HCT116 (cell line): ENCODE results near the gene MAGI3.

Experiments
- EZH2 ChIP-seq: fragments of 200-600 bp; sonication (generic); IDR thresholded peaks from 2 replicates; pipeline ENCODE4 v1.6.1; 2017; ENCODE audit warnings: antibody characterized with exemption, mixed run types
- TCF7L2 ChIP-seq: IDR thresholded peaks from 2 replicates; pipeline ENCODE4 v1.7.0; 2011; ENCODE audit warnings: borderline replicate concordance, inconsistent platforms; ENCODE audit not compliant: insufficient read depth, insufficient read length; ENCODE audit errors: extremely low read depth
- TF ChIP-seq, protein P1 (sequence below), 3 experiments: fragments of 200-600 bp in 1 of 3; sonication (generic) in 1 of 3; IDR thresholded peaks in 2 of 3; conservative IDR thresholded peaks in 1 of 3; 2 replicates each; pipeline ENCODE4 v1.5.1; 2012 to 2017; ENCODE audit warnings: low read depth in 2 of 3, low read length in 2 of 3, antibody characterized with exemption in 1 of 3, borderline replicate concordance in 1 of 3, control low read depth in 1 of 3, mild to moderate bottlenecking in 1 of 3, mixed read lengths in 1 of 3, mixed run types in 1 of 3, moderate library complexity in 1 of 3; ENCODE audit not compliant: insufficient read depth in 1 of 3
- TF ChIP-seq, protein P2 (sequence below): IDR thresholded peaks from 2 replicates; pipeline ENCODE4 v1.6.1; 2012; ENCODE audit warnings: low read depth

DNA sequence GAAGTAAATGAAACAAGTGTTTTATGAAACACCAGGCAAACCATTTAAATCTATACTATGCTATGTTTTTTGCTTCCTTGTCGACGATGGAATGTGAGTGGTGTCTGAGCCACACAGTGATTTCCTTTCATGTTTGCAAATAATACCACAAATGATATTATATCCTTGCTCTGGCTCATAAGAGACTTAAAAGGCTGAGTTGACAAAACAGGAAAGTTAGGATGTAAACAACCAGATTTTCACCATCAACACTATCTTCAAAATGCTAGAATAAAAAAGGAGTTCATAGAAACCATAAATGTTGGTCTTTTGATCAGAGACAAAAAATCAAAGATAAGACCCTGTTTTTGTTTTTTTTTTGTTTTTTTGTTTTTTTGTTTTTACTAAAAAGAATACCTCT, 17.8 kb upstream of the MAGI3 start:
- TF ChIP-seq, protein P1, sequence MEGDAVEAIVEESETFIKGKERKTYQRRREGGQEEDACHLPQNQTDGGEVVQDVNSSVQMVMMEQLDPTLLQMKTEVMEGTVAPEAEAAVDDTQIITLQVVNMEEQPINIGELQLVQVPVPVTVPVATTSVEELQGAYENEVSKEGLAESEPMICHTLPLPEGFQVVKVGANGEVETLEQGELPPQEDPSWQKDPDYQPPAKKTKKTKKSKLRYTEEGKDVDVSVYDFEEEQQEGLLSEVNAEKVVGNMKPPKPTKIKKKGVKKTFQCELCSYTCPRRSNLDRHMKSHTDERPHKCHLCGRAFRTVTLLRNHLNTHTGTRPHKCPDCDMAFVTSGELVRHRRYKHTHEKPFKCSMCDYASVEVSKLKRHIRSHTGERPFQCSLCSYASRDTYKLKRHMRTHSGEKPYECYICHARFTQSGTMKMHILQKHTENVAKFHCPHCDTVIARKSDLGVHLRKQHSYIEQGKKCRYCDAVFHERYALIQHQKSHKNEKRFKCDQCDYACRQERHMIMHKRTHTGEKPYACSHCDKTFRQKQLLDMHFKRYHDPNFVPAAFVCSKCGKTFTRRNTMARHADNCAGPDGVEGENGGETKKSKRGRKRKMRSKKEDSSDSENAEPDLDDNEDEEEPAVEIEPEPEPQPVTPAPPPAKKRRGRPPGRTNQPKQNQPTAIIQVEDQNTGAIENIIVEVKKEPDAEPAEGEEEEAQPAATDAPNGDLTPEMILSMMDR (IDR thresholded peaks at IDR 0.05 in 2 of 3, conservative IDR thresholded peaks at IDR 0.05 in 1 of 3; ENCODE audit: borderline replicate concordance in 1 of 3, insufficient read depth in 1 of 3, low read depth in 2 of 3, low read length in 2 of 3) = no peak
- TF ChIP-seq, protein P2, sequence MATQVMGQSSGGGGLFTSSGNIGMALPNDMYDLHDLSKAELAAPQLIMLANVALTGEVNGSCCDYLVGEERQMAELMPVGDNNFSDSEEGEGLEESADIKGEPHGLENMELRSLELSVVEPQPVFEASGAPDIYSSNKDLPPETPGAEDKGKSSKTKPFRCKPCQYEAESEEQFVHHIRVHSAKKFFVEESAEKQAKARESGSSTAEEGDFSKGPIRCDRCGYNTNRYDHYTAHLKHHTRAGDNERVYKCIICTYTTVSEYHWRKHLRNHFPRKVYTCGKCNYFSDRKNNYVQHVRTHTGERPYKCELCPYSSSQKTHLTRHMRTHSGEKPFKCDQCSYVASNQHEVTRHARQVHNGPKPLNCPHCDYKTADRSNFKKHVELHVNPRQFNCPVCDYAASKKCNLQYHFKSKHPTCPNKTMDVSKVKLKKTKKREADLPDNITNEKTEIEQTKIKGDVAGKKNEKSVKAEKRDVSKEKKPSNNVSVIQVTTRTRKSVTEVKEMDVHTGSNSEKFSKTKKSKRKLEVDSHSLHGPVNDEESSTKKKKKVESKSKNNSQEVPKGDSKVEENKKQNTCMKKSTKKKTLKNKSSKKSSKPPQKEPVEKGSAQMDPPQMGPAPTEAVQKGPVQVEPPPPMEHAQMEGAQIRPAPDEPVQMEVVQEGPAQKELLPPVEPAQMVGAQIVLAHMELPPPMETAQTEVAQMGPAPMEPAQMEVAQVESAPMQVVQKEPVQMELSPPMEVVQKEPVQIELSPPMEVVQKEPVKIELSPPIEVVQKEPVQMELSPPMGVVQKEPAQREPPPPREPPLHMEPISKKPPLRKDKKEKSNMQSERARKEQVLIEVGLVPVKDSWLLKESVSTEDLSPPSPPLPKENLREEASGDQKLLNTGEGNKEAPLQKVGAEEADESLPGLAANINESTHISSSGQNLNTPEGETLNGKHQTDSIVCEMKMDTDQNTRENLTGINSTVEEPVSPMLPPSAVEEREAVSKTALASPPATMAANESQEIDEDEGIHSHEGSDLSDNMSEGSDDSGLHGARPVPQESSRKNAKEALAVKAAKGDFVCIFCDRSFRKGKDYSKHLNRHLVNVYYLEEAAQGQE = no peak
- TF ChIP-seq TCF7L2 (no peak), EZH2 (no peak)
